ENCODE data around the gene RTP2.
A peak's percentile ranks its signal among the peaks of the same experiment; 100 is the strongest.

DNA sequence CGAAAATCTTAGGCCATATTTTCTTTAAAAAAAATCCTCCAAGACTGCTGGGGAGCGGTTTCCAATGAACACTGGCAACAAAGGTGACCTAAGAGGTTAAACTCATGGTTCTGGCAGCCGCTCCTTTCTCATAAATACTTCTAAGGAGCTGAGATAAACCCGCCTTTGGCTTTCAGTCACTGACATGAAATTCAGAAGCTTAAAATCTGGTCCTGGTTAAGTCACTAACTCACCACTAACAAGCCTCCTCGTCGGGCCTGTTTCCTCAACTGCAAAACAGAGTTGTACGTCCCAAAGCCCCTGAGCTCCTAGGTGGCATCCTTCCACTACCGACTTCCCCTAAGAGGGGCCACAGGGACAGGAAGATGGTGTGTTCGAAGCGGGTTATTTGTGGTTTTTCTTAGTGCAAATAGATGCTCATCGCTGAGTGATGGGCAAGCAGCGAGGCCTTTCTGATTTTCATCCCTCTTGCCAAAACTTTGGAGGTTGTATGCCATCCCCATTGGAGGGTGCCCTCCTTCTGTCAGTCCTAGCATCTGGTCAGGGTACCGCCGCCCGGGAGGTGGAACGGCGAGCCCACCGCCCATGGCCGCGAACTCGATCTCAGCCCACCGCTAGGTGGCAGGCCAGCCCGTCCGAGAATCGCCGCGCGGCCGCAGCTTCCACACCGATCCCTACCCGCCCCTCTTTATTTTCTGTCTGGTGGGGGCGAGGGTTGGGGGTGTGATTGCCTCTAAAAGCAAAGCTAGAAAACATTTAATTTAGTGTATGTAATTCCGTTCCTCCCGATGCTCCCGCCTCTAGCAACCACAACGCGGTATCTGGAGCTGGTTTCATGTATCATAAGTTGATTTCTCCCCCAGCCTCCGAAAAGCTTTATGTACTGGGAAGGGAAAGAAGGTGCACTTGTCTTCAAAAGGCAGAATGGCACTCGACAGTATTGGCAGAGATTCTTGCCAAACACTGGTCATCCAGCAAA lies 38.4 kb upstream of the RTP2 start:
- TF ChIP-seq EZH2 (IDR thresholded peaks at IDR 0.05) (no peak), POLR2AphosphoS5 (IDR thresholded peaks at IDR 0.05; ENCODE audit: borderline replicate concordance, low read depth, low read length) (peak; percentile 31; the same call in 1 of the 2 replicates), FOXP2 (optimal IDR thresholded peaks at IDR 0.05; ENCODE audit: control extremely low read depth, extremely low read length, insufficient read depth) (no peak)

Measured in SK-N-MC (cell line).